Stimulated activated CD8-positive, alpha-beta memory T cell treated with anti-CD3 and anti-CD28 coated beads, Interleukin-7, amount 100 ng/mL, for 24 hours (primary cell): ENCODE results near the gene SPOP.
"Not testable (repeated sequence)": the region's sequence is repeated elsewhere in the genome, so short reads cannot be mapped to it uniquely, and the experiment has no call there.

Source experiments
- DNase-seq: peaks from one replicate; pipeline ENCODE4 v3.0.0-alpha.2; 2020; ENCODE audit warnings: low read depth

The SPOP gene

DNA sequence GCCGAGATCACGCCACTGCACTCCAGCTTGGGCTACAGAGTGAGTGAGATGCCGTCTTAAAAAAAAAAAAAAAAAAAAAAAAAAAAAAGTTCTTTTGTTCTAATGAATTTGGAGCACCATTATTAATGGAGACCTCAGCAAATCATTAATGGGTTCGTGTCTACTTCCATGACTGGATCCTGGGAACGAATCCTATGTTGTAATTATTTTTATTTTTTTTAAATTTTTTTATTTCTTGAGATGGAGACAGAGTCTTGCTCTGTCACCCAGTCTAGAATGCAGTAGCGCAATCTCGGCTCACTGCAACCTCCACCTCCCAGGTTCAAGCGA, 30.7 kb downstream of the SPOP start:
- no peak for DNase-seq

DNA sequence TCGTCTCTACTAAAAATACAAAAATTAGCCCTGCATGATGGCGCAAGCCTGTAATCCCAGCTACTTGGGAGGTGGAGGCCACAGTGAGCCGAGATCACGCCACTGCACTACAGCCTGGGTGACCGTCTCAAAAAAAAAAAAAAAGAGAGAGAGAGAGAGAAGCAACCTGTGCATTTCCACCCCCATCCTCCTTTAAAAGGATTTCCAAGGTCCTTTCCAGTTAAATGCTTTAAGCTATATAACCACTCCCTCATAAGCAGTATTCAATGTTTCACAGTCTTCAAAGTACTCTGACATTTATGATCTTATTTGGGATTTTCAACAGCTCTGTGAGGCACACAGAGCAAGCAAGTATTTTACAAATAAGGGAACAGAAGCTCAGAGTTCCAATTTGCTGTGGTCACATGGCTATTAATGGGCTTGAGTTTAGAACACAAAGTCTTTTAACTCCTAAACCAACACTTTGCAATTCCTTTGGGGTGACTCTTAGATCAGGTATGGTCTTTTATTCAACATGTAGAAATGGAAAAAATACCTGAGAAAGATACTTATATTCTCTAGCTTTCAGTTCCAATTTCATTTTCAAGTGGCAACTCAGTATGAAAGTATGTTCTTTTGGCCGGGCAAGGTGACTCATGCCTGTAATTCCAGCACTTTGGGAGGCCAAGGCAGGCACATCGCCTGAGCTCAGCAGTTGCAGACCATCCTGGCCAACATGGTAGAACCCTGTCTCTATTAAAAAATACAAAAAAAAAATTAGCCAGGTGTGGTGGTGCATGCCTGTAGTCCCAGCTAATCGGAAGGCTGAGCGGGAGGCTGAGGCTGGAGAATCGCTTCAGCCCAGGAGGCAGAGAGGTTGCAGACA, 31.3 kb downstream of the SPOP start:
- DNase-seq: peak; percentile 8

GRCh38 chr17:49646056-49646390, 31.9 kb downstream of the SPOP start:
- DNase-seq: not testable (repeated sequence)

GRCh38 chr17:49645654-49646053, 32.2 kb downstream of the SPOP start:
- no peak for DNase-seq

- no peak for DNase-seq
Measured at GRCh38 chr17:49640556-49640955, 37.3 kb downstream of the SPOP start.

- DNase-seq: no peak
Measured at GRCh38 chr17:49638818-49639217, 39.1 kb downstream of the SPOP start.

DNA sequence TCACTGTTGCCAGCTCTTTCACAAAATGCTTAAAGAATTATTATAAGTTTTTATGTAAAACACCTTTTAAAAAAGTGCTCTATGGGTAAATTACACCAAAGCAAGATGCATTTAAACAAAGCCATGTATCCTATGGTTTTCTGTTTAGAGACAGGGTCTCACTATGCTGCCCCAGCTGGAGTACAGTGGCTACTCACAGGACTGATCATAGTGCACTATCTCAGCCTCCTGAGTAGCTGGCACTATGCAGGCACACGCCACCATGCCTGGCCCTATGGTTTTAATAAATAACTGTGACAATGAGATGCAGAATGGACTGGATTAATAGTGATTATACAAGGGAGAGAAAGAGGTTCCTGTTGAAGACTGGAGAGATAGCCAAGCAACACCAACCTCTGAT, 40.2 kb downstream of the SPOP start:
- no peak for DNase-seq

- no peak for DNase-seq
Measured at GRCh38 chr17:49637050-49637449, 40.8 kb downstream of the SPOP start.

- no peak for DNase-seq
Measured at GRCh38 chr17:49635121-49635520, 42.8 kb downstream of the SPOP start.

GRCh38 chr17:49634485-49634860, 43.4 kb downstream of the SPOP start:
- no peak for DNase-seq

DNA sequence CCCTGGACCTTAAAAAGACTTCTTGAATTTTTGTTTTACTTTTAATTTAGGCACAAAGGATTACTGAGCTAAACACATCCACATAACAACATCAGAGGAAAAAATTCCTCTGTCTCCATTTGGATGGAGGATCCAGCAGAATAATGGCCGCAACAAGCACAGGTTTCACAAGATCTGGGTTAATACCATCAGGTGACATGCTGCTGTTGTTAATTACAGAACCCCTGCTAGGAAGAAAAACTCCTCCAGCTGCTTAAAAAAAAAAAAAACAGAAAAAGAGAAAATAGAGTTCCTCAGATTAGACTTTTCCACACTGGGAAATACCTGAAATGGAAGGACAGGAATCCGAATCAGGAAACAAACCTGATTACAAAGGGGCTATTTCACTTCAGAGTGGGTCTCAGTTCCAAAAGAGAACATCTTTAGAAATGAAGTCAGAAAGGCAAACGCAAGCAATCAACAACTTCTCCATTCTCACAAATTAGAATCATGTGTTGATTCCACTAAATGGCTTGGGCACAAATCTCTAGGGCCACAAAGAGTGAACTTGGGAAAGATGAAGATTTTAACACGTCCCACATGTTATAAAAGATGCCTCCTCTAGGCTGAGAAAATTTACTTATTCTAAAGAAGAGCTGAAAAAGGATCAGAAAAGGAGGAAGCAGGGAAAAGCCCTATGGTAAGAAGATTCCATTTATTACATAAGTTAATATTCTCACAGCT, 44.0 kb downstream of the SPOP start:
- no peak for DNase-seq

GRCh38 chr17:49633250-49633649, 44.6 kb downstream of the SPOP start:
- DNase-seq: no peak

DNA sequence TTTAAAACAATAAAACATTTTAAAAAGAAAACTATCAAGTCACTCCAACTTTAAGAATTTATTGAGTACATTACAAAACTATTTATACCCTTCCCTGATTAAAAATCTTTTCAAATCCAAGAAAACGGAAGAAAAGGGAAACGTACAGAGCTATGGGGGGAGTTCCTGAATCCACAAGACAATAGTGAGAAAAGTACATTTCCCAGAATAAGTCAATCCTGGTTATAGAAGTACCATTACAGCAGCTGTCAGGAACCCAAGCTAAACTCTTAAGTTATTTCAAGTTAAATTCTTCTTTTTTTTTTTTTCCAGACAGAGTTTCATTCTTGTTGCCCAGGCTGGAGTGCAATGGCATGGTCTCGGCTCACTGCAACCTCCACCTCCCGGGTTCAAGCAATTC, 45.7 kb downstream of the SPOP start:
- DNase-seq: no peak

DNA sequence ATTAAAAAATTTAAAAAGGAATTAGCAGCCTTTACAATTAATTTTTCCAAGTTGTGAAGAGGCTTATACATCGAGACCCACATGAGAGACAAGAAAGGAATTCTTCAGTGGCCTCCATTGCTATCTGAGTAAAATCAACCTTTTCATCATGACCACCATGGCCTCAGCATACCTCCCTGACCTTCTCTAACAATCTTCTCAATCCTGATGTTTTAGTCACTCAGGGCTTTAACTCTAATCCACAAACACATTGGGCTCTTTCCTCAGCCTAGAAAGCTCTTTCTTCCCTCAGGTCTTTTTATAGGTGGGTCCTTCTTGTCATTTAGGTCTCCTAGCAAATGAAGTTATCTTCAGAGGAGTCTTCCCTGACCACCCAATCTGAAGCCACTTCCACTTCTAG, 46.4 kb downstream of the SPOP start:
- no peak for DNase-seq

DNA sequence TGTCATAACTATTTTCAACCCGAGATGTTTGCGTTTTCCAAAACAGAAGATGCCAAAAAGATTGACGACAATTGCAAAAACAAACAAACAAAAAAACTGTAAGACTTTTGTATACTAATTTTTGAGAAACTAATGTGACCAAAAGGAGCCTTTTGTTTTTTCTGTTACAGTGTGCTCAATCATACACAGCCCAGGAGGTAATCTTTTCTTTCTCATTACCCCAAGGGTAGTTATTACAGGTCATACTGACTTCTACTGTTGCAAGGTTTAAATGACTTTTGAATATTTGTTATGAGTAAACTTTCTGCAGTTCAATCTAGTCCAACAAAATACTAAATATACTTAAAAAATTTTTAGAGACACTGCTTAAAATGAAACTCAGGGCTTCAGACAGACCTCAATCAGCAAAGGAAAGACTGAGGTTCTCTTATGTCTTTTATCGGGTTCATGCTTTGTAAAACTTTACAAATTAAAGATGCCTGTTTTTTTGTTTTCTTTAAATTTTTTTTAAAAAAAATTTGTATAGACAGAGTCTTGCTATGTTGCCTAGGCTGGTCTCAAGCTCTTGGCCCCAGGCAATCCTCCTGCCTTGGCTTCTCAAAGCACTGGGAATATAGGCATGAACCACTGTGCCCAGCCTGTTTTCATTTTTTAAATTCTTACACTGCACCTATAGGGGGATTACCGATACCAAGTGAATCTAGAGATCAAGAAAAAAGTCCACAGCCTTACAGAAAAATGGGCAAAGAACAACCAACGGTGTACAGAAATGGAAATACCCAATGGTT, 47.6 kb downstream of the SPOP start:
- DNase-seq: no peak

- no peak for DNase-seq
Measured at GRCh38 chr17:49629447-49629846, 48.5 kb downstream of the SPOP start.

- no peak for DNase-seq
Measured at GRCh38 chr17:49624896-49625295, 53.0 kb downstream of the SPOP start.

DNA sequence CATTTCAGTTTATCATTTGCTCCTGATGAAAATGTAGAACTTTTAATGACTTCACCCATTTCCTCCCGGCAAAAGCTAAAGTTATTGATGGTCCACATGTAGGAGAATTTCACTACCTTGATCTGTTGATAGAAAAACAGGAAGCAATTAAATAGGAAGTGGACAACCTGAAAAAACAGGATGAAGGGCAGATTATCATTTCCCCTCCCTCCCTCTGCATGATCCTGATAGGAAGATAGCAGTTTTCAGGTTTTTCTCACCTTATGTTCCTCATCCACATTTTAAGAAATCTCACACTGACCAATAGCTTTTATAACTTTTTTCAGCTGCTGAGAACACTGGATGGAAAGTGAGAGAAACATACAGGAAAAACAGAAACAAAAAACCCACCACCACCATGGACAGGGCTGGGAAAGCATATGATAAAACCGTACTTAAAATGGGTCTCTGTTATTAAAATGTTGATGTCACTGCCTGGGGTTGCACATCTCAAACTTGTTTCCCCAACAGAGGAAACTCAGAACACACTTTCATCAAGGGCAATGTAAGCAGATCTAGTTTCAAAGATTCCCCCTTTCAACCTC, 55.9 kb downstream of the SPOP start:
- DNase-seq: no peak

DNA sequence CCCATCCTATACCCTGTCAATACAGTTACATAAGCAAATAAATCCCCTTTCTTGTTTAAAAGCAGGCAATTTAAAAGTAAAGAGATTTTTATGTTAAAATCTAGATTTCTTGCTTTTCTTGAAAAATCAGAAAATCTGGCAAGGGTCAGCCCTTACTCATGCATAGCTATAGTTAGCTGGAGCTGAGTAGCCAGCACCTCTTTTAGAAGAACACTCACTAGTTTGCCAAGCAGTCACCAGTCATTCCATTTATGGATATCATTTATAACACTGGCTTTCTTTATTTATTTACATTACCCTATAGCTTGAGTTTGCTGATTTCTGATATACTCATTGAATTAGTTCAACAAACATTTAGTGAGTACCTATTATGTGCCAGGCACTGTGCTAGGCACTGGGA, 56.5 kb downstream of the SPOP start:
- DNase-seq: no peak

DNA sequence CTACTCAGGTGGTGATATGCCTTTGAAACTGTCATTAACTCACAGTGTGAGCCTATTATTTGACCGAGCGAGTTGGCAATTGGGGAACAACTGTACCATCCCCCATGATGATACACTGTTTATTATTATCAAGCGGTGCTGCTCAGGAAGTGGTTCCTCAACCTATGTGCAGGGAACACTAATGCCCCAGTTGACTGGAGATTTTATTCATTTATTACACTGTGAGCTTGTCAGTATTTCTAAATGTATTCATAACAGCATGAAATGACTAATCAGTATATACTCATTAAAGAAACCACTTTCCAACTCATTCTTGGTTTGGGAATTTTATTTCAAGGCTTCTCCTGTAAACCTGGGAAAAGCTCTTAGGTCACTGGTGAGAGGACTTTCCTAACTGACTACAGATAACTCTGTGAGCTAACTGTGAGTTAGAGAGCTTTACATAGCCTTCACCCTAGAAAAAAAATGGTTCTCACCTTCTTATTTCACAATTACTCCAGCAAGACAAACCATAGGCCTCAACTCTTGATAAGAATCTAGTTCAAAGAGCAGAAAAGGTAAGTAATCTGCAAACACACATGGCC, 59.8 kb downstream of the SPOP start:
- DNase-seq: no peak

DNA sequence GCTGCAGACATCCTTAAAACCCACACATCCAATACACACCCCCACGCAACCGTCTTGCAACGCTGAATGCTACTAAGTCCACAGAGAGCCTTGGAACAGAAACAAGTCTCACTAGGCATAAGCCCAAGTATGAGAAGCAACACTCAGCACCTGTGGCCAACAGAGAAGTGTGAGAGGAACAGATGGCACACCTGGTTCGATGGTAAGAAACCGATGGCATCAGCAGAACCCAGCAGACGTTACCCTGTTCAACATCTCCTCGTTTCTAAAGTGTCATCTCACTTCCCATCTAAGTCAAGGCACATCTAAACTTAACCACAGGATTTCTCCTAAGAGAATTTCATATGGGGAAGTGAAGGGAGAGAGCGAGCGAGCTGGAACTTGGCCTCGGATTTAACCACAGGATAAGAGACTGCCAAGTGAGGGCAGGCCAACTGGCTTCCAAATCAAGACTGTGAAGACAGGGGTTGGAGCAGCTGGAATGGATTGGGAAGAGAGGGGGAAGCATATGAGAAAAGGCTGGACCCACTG, 61.2 kb downstream of the SPOP start:
- no peak for DNase-seq

DNA sequence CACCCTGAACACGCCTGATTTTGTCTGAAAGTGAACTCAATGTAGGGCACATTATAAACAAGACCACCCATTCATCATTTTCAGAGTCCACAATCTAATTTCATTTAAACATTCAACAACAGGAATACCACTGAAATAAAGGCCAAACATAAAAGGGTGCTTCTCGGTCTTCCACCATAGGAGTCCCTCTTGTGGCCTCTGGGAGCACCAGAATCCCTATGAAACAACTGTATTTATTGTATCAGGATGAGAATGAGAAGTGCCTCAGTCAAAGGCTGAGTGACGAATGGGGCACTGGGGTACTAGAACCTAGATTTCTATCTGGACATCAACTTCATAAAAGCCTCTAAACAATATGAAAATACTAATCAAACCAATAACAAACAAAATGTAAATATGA, 61.8 kb downstream of the SPOP start:
- no peak for DNase-seq
